ENCODE measurements around the gene PLAU. TPM values are rescaled to one million over a fixed set of nuclear protein-coding genes. Genes with fewer than 3 reads are reported as not detected.

The PLAU gene
- total and polyA plus RNA-seq, 2 of the 13 experiments (the other 11 are each of a cell fraction or from before 2014, with no cell fraction given) = 0.45 to 11.2 TPM

GRCh38 chr10:73959484-73960243 lies 48.7 kb downstream of the PLAU start:
- no peak for TF ChIP-seq ZNF790 (CRISPR knock-in tag; IDR thresholded peaks at IDR 0.05; ENCODE audit: borderline replicate concordance)
- TF ChIP-seq, protein P1, sequence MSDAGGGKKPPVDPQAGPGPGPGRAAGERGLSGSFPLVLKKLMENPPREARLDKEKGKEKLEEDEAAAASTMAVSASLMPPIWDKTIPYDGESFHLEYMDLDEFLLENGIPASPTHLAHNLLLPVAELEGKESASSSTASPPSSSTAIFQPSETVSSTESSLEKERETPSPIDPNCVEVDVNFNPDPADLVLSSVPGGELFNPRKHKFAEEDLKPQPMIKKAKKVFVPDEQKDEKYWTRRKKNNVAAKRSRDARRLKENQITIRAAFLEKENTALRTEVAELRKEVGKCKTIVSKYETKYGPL (CRISPR knock-in tag; IDR thresholded peaks at IDR 0.05) = peak; percentile 50; the same call in 1 of the 2 replicates
- no peaks in the 10 kb centered on the region for H4K20me1 ChIP-seq (ENCODE audit: insufficient read depth, low read length)
- in situ Hi-C loops (cut with HindIII; ENCODE audit: extremely low pct_ligation_motif_present, low pct_unique_long_range_greater_than_20kb) = no loop called here
- peak overlapping the region; percentile 43 for H3K4me2 ChIP-seq (ENCODE audit: low read depth, low read length)
- H3K36me3 ChIP-seq (replicated peaks in 1 of 2; ENCODE audit: control insufficient read depth in 1 of 2, insufficient read depth in 2 of 2, low read length in 2 of 2) = no peaks in the 10 kb centered on the region
- H3K9me3 ChIP-seq (ENCODE audit: low read length) = no peaks in the 10 kb centered on the region
- ChIA-PET CTCF (ENCODE audit: low intra/inter-chr PET ratio, low total read pairs) (no interaction called here), POLR2A (no interaction called here)
- no peaks in the 10 kb centered on the region for H3K79me2 ChIP-seq (ENCODE audit: insufficient read depth, low read length)
- no peak overlapping the region for H2AFZ ChIP-seq (ENCODE audit: low read length)
- intact Hi-C loops (cut with micrococcal nuclease; ENCODE audit: unreplicated experiment) = no loop called here
- WGBS (ENCODE audit: low lambda C conversion rate) = 40% methylated on average over 5 of the region's 6 CpGs
- no peak overlapping the region for H3K27ac ChIP-seq (ENCODE audit: extremely low read length, insufficient read depth, low read length)
- ATAC-seq = peak; percentile 82
- BruUV-seq (replicated peaks) = no TSS peak
- H3K27me3 ChIP-seq (ENCODE audit: control insufficient read depth in 1 of 2, insufficient read depth in 2 of 2, low read length in 2 of 2) = no peaks in the 10 kb centered on the region
- peak; percentile 4 for FAIRE-seq
- H3K4me3 ChIP-seq (replicated peaks in 1 of 3; ENCODE audit: insufficient read depth in 1 of 3, low read depth in 2 of 3, low read length in 3 of 3) = no peak overlapping the region
- no peak for DNase-seq (ENCODE audit: low spot score)
- no peak overlapping the region for H3K9ac ChIP-seq (ENCODE audit: insufficient read depth, low read depth, low read length)
- peaks cover 27% of the 10 kb centered on the region for H3K4me1 ChIP-seq (ENCODE audit: insufficient read depth, low read length)

GRCh38 chr10:73962386-73962785 lies 51.5 kb downstream of the PLAU start:
- BruUV-seq (replicated peaks) = no TSS peak
- in situ Hi-C loops (cut with HindIII; ENCODE audit: extremely low pct_ligation_motif_present, low pct_unique_long_range_greater_than_20kb) (no loop called here), intact Hi-C loops (cut with micrococcal nuclease; ENCODE audit: unreplicated experiment) (no loop called here)
- H3K9me3 ChIP-seq (ENCODE audit: low read length) = no peaks in the 10 kb centered on the region
- H3K4me2 ChIP-seq (ENCODE audit: low read depth, low read length) = no peak overlapping the region
- H3K4me1 ChIP-seq (ENCODE audit: insufficient read depth, low read length) = peaks cover 34% of the 10 kb centered on the region
- H3K4me3 ChIP-seq (replicated peaks in 1 of 3; ENCODE audit: insufficient read depth in 1 of 3, low read depth in 2 of 3, low read length in 3 of 3) = no peak overlapping the region
- no peaks in the 10 kb centered on the region for H3K36me3 ChIP-seq (replicated peaks in 1 of 2; ENCODE audit: control insufficient read depth in 1 of 2, insufficient read depth in 2 of 2, low read length in 2 of 2)
- ChIA-PET CTCF (ENCODE audit: low intra/inter-chr PET ratio, low total read pairs) (no interaction called here), POLR2A (no interaction called here)
- H3K27me3 ChIP-seq (ENCODE audit: control insufficient read depth in 1 of 2, insufficient read depth in 2 of 2, low read length in 2 of 2) = no peaks in the 10 kb centered on the region
- no peak overlapping the region for H3K9ac ChIP-seq (ENCODE audit: insufficient read depth, low read depth, low read length)
- no peak overlapping the region for H3K27ac ChIP-seq (ENCODE audit: extremely low read length, insufficient read depth, low read length)
- no peaks in the 10 kb centered on the region for H3K79me2 ChIP-seq (ENCODE audit: insufficient read depth, low read length)
- H4K20me1 ChIP-seq (ENCODE audit: insufficient read depth, low read length) = no peaks in the 10 kb centered on the region
- ATAC-seq (no peak), FAIRE-seq (no peak), DNase-seq (ENCODE audit: low spot score) (no peak)
- 47% methylated on average over 2 of the region's 2 CpGs for WGBS (ENCODE audit: low lambda C conversion rate)
- no peak overlapping the region for H2AFZ ChIP-seq (ENCODE audit: low read length)
- TF ChIP-seq, protein P2, sequence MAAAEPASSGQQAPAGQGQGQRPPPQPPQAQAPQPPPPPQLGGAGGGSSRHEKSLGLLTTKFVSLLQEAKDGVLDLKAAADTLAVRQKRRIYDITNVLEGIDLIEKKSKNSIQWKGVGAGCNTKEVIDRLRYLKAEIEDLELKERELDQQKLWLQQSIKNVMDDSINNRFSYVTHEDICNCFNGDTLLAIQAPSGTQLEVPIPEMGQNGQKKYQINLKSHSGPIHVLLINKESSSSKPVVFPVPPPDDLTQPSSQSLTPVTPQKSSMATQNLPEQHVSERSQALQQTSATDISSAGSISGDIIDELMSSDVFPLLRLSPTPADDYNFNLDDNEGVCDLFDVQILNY (CRISPR knock-in tag; conservative IDR thresholded peaks at IDR 0.05) = no peak
- TF ChIP-seq, protein P3, sequence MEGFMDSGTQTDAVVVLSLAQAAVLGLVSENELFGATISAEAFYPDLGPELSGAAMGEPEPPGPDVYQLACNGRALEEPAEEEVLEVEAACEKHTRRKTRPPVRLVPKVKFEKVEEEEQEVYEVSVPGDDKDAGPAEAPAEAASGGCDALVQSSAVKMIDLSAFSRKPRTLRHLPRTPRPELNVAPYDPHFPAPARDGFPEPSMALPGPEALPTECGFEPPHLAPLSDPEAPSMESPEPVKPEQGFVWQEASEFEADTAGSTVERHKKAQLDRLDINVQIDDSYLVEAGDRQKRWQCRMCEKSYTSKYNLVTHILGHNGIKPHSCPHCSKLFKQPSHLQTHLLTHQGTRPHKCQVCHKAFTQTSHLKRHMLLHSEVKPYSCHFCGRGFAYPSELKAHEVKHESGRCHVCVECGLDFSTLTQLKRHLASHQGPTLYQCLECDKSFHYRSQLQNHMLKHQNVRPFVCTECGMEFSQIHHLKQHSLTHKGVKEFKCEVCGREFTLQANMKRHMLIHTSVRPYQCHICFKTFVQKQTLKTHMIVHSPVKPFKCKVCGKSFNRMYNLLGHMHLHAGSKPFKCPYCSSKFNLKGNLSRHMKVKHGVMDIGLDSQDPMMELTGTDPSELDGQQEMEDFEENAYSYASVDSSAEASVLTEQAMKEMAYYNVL (CRISPR knock-in tag; IDR thresholded peaks at IDR 0.05; ENCODE audit: borderline replicate concordance) = no peak
- TF ChIP-seq ZNF124 (CRISPR knock-in tag; IDR thresholded peaks at IDR 0.05) = no peak
- no peak for TF ChIP-seq ZNF841 (CRISPR knock-in tag; IDR thresholded peaks at IDR 0.05; ENCODE audit: borderline replicate concordance)
- no peak for TF ChIP-seq ZNF674 (CRISPR knock-in tag; IDR thresholded peaks at IDR 0.05; ENCODE audit: low read depth)
- TF ChIP-seq ZNF563 (CRISPR knock-in tag; IDR thresholded peaks at IDR 0.05) = no peak
- TF ChIP-seq SOX13 (IDR thresholded peaks at IDR 0.05) = no peak
- no peak for TF ChIP-seq SOX13 (CRISPR knock-in tag; conservative IDR thresholded peaks at IDR 0.05 in 1 of 2, IDR thresholded peaks at IDR 0.05 in 1 of 2)
- TF ChIP-seq, protein P4, sequence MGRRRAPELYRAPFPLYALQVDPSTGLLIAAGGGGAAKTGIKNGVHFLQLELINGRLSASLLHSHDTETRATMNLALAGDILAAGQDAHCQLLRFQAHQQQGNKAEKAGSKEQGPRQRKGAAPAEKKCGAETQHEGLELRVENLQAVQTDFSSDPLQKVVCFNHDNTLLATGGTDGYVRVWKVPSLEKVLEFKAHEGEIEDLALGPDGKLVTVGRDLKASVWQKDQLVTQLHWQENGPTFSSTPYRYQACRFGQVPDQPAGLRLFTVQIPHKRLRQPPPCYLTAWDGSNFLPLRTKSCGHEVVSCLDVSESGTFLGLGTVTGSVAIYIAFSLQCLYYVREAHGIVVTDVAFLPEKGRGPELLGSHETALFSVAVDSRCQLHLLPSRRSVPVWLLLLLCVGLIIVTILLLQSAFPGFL (CRISPR knock-in tag; IDR thresholded peaks at IDR 0.05) = no peak
- TF ChIP-seq ZNF10 (CRISPR knock-in tag; IDR thresholded peaks at IDR 0.05; ENCODE audit: borderline replicate concordance, low read depth) = no peak
- TF ChIP-seq SIX1 (CRISPR knock-in tag; IDR thresholded peaks at IDR 0.05; ENCODE audit: borderline replicate concordance) = no peak
- no peak for TF ChIP-seq ZNF644 (CRISPR knock-in tag; IDR thresholded peaks at IDR 0.05; ENCODE audit: low read depth)
